ENCODE results near the gene CASP5.

GRCh38 chr11:104957280-104957679, 65.7 kb downstream of the CASP5 start:
- TF ChIP-seq, protein P1, sequence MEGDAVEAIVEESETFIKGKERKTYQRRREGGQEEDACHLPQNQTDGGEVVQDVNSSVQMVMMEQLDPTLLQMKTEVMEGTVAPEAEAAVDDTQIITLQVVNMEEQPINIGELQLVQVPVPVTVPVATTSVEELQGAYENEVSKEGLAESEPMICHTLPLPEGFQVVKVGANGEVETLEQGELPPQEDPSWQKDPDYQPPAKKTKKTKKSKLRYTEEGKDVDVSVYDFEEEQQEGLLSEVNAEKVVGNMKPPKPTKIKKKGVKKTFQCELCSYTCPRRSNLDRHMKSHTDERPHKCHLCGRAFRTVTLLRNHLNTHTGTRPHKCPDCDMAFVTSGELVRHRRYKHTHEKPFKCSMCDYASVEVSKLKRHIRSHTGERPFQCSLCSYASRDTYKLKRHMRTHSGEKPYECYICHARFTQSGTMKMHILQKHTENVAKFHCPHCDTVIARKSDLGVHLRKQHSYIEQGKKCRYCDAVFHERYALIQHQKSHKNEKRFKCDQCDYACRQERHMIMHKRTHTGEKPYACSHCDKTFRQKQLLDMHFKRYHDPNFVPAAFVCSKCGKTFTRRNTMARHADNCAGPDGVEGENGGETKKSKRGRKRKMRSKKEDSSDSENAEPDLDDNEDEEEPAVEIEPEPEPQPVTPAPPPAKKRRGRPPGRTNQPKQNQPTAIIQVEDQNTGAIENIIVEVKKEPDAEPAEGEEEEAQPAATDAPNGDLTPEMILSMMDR (IDR thresholded peaks at IDR 0.05), result no peak
- TF ChIP-seq POLR2A (IDR thresholded peaks at IDR 0.05) (no peak), POLR2AphosphoS5 (IDR thresholded peaks at IDR 0.05) (no peak)
